Peyer's patch (tissue), 4 donors: Measurements from ENCODE around the gene FLRT2. TPM values are rescaled to one million over a fixed set of nuclear protein-coding genes. Genes with fewer than 3 reads are reported as not detected.

Experiments
- DNase-seq, 3 donors: peaks; one replicate each; pipeline ENCODE4 v3.0.0-alpha.2; 2017 to 2019
- H3K27ac ChIP-seq, 4 donors: fragments of 200-600 bp; sonication (generic); one replicate each; pipeline ENCODE4 v1.5.1; 2016 to 2019
- H3K27me3 ChIP-seq, 2 donors: fragments of 200-600 bp; sonication (generic); one replicate each; pipeline ENCODE4 v1.5.1; 2019
- H3K36me3 ChIP-seq, 3 donors: fragments of 200-600 bp; sonication (generic); one replicate each; pipeline ENCODE4 v1.5.1; 2016 to 2019
- H3K4me1 ChIP-seq, 4 donors: fragments of 200-600 bp; sonication (generic); one replicate each; pipeline ENCODE4 v1.5.1; 2016 to 2019
- H3K4me3 ChIP-seq, 4 donors: fragments of 200-600 bp; sonication (generic); 1 replicate in 3 of 4; 2 replicates in 1 of 4; pipeline ENCODE4 v1.5.1; 2016 to 2019; ENCODE audit warnings: mild to moderate bottlenecking in 1 of 4
- H3K9me3 ChIP-seq, 4 donors: fragments of 200-600 bp; sonication (generic); one replicate each; pipeline ENCODE4 v1.5.1; 2016 to 2019; ENCODE audit warnings: mild to moderate bottlenecking in 1 of 4
- CTCF ChIP-seq, 6 experiments: fragments of 450-650 bp in 4 of 6; fragments of 200-600 bp in 2 of 6; sonication (generic) in 1 of 6; IDR thresholded peaks; one replicate each; pipeline ENCODE4 v1.5.1; 2017 to 2019; ENCODE audit warnings: antibody characterized with exemption in 6 of 6, mild to moderate bottlenecking in 3 of 6, moderate library complexity in 1 of 6
- POLR2A ChIP-seq, 2 donors: fragments of 450-650 bp; IDR thresholded peaks; one replicate each; pipeline ENCODE4 v1.5.1; 2017; ENCODE audit warnings: antibody characterized with exemption in 2 of 2, mild to moderate bottlenecking in 2 of 2, moderate library complexity in 2 of 2
- total RNA-seq, 4 donors: library from RNA; depleted of rRNA; stranded (reverse); fragments of >200 nt; gene quantifications; one replicate each; pipeline ENCODE4 v1.1.0, GENCODE V29; 2016

The FLRT2 gene
- total RNA-seq, 4 donors from 2014 or later = 1.1 to 4.8 (median 2.2) TPM

GRCh38 chr14:85702997-85703396, 173.1 kb downstream of the FLRT2 start:
- H3K27me3 ChIP-seq = no peaks in the 10 kb centered on the region
- no peaks in the 10 kb centered on the region for H3K4me1 ChIP-seq
- H3K9me3 ChIP-seq = no peaks in the 10 kb centered on the region
- no peak overlapping the region for H3K27ac ChIP-seq
- H3K4me3 ChIP-seq = no peak overlapping the region
- H3K36me3 ChIP-seq = no peaks in the 10 kb centered on the region
- no peak for DNase-seq
- TF ChIP-seq POLR2A (IDR thresholded peaks at IDR 0.05) (no peak), CTCF (IDR thresholded peaks at IDR 0.05) (no peak)
